ENCODE results near the gene TRPT1. TPM values are rescaled to one million over a fixed set of nuclear protein-coding genes. Genes with fewer than 3 reads are reported as not detected.
A peak's percentile ranks its signal among the peaks of the same experiment; 100 is the strongest.

Gene TRPT1
- total and polyA plus RNA-seq, 9 of the 15 experiments (the other 6 are each of a cell fraction or from before 2014, with no cell fraction given): 4.6 to 41.7 (median 23.1) TPM

DNA sequence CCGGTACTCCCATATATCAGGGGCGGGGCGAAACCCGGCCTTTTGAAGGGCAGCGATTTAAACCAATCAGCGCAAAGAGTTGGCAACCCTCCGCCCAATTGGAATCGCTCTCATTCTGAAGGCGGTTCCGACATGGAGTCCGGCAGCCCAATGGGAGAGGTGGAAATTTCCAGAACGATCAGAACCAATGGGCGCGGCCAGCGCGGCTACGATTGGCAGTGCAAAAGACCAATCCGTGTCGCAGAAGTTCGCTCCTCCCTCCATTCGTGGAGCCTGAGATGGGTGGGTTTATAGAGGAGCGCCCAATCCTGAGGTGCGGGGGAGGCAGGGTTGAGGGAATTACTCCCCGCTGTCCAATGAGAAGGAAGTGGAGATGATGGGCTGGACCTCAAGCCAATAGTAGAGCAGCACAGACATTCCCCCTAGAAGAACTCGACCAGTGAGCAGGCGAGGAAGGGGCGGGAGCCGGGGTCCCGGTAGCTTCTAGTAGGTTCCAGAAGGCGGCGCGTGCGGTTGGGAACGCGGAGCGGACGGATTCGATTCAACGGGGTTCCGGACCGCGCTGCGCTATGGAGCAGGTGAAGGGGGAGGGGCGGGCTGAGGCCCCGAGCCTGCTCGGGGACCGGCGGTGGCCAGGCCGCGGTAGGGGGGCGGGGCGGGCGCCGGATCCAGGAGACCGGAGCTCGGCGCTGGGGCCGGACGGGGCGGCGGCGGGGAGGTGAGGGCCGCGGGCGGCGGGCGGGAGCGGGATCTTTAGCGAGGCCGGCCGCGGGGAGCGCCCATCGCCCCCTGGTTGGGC lies 40.1 kb downstream of the TRPT1 start, which contains the start of gene STIP1 (continued):
- TF ChIP-seq, protein P1, sequence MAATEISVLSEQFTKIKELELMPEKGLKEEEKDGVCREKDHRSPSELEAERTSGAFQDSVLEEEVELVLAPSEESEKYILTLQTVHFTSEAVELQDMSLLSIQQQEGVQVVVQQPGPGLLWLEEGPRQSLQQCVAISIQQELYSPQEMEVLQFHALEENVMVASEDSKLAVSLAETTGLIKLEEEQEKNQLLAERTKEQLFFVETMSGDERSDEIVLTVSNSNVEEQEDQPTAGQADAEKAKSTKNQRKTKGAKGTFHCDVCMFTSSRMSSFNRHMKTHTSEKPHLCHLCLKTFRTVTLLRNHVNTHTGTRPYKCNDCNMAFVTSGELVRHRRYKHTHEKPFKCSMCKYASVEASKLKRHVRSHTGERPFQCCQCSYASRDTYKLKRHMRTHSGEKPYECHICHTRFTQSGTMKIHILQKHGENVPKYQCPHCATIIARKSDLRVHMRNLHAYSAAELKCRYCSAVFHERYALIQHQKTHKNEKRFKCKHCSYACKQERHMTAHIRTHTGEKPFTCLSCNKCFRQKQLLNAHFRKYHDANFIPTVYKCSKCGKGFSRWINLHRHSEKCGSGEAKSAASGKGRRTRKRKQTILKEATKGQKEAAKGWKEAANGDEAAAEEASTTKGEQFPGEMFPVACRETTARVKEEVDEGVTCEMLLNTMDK (IDR thresholded peaks at IDR 0.05; ENCODE audit: borderline replicate concordance, insufficient read depth, low read depth, low read length, poor library complexity, severe bottlenecking): peak; percentile 86
- TF ChIP-seq CHD2 (IDR thresholded peaks at IDR 0.05; ENCODE audit: low read depth, low read length) (peak; percentile 93), SUPT5H (IDR thresholded peaks at IDR 0.05) (no peak; the same call in none of the 2 replicates), ZNF212 (CRISPR knock-in tag; IDR thresholded peaks at IDR 0.05) (no peak), THRB (CRISPR knock-in tag; conservative IDR thresholded peaks at IDR 0.05) (no peak), SRSF9 (IDR thresholded peaks at IDR 0.05; ENCODE audit: borderline replicate concordance, low read depth, low read length) (no peak), HDAC8 (tag; IDR thresholded peaks at IDR 0.05) (no peak), TAF1 (IDR thresholded peaks at IDR 0.05; ENCODE audit: control insufficient read depth, extremely low read depth, insufficient read depth, low read length, severe bottlenecking) (peak; percentile 98), RBFOX2 (IDR thresholded peaks at IDR 0.05; ENCODE audit: low read depth, low read length) (peak; percentile 74), SMARCC2 (IDR thresholded peaks at IDR 0.05; ENCODE audit: low read depth) (no peak), ZFP91 (CRISPR knock-in tag; IDR thresholded peaks at IDR 0.05) (no peak), KAT7 (CRISPR knock-in tag; IDR thresholded peaks at IDR 0.05; ENCODE audit: borderline replicate concordance) (no peak), ZNF121 (CRISPR knock-in tag; conservative IDR thresholded peaks at IDR 0.05) (no peak), TEAD4 (IDR thresholded peaks at IDR 0.05; ENCODE audit: low read length) (peak; percentile 73), TEAD4 (CRISPR knock-in tag; IDR thresholded peaks at IDR 0.05; ENCODE audit: borderline replicate concordance) (no peak), ESRRB (CRISPR knock-in tag; IDR thresholded peaks at IDR 0.05; ENCODE audit: borderline replicate concordance) (no peak)
- TF ChIP-seq, protein P2, sequence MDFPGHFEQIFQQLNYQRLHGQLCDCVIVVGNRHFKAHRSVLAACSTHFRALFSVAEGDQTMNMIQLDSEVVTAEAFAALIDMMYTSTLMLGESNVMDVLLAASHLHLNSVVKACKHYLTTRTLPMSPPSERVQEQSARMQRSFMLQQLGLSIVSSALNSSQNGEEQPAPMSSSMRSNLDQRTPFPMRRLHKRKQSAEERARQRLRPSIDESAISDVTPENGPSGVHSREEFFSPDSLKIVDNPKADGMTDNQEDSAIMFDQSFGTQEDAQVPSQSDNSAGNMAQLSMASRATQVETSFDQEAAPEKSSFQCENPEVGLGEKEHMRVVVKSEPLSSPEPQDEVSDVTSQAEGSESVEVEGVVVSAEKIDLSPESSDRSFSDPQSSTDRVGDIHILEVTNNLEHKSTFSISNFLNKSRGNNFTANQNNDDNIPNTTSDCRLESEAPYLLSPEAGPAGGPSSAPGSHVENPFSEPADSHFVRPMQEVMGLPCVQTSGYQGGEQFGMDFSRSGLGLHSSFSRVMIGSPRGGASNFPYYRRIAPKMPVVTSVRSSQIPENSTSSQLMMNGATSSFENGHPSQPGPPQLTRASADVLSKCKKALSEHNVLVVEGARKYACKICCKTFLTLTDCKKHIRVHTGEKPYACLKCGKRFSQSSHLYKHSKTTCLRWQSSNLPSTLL (IDR thresholded peaks at IDR 0.05): no peak
- TF ChIP-seq, protein P3, sequence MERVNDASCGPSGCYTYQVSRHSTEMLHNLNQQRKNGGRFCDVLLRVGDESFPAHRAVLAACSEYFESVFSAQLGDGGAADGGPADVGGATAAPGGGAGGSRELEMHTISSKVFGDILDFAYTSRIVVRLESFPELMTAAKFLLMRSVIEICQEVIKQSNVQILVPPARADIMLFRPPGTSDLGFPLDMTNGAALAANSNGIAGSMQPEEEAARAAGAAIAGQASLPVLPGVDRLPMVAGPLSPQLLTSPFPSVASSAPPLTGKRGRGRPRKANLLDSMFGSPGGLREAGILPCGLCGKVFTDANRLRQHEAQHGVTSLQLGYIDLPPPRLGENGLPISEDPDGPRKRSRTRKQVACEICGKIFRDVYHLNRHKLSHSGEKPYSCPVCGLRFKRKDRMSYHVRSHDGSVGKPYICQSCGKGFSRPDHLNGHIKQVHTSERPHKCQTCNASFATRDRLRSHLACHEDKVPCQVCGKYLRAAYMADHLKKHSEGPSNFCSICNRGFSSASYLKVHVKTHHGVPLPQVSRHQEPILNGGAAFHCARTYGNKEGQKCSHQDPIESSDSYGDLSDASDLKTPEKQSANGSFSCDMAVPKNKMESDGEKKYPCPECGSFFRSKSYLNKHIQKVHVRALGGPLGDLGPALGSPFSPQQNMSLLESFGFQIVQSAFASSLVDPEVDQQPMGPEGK (CRISPR knock-in tag; IDR thresholded peaks at IDR 0.05; ENCODE audit: borderline replicate concordance): no peak
